ENCODE data around the gene LCOR.

The LCOR gene

GRCh38 chr10:96890580-96890979, 58.5 kb downstream of the LCOR start:
- no peak for DNase-seq

GRCh38 chr10:96891840-96892239, 59.7 kb downstream of the LCOR start:
- no peak for DNase-seq

GRCh38 chr10:96895662-96896424, 63.7 kb downstream of the LCOR start:
- DNase-seq = no peak

GRCh38 chr10:96896884-96897589, 64.9 kb downstream of the LCOR start:
- DNase-seq = no peak

GRCh38 chr10:96902117-96902516, 70.0 kb downstream of the LCOR start:
- DNase-seq = no peak

GRCh38 chr10:96902731-96903358, 70.7 kb downstream of the LCOR start:
- no peak for DNase-seq

- DNase-seq = no peak
Observed at GRCh38 chr10:96904648-96905047, 72.5 kb downstream of the LCOR start.

- DNase-seq = no peak
Observed at GRCh38 chr10:96906864-96907263, 74.8 kb downstream of the LCOR start.

- DNase-seq = no peak
Observed at GRCh38 chr10:96910488-96911395, 78.6 kb downstream of the LCOR start.

GRCh38 chr10:96912405-96912804, 80.3 kb downstream of the LCOR start:
- DNase-seq = no peak

GRCh38 chr10:96913906-96914305, 81.8 kb downstream of the LCOR start:
- DNase-seq = no peak

GRCh38 chr10:96917628-96918027, 85.5 kb downstream of the LCOR start:
- no peak for DNase-seq

- DNase-seq = no peak
Observed at GRCh38 chr10:96918214-96919002, 86.3 kb downstream of the LCOR start.

- DNase-seq = no peak
Observed at GRCh38 chr10:96919785-96920430, 87.8 kb downstream of the LCOR start.

GRCh38 chr10:96921655-96922054, 89.6 kb downstream of the LCOR start:
- no peak for DNase-seq

GRCh38 chr10:96922978-96923948, 91.2 kb downstream of the LCOR start:
- DNase-seq = no peak

GRCh38 chr10:96924861-96925260, 92.8 kb downstream of the LCOR start:
- DNase-seq = no peak

GRCh38 chr10:96930469-96930868, 98.4 kb downstream of the LCOR start:
- DNase-seq = no peak

- DNase-seq = no peak
Observed at GRCh38 chr10:96935148-96935547, 103.0 kb downstream of the LCOR start.

- DNase-seq = no peak
Observed at GRCh38 chr10:96935810-96936209, 103.7 kb downstream of the LCOR start.
